ENCODE data around the gene DRC7. TPM values are rescaled to one million over a fixed set of nuclear protein-coding genes. Genes with fewer than 3 reads are reported as not detected.

DRC7 gene
- total RNA-seq, 1 experiment from 2014 or later = not detected

GRCh38 chr16:57699481-57699880 is 4.9 kb downstream of the DRC7 start:
- POLR2A ChIA-PET (ENCODE audit: unreplicated experiment) = no interaction called here
- no peaks in the 10 kb centered on the region for H3K9me2 ChIP-seq (replicated peaks; ENCODE audit: low read length)
- DNase-seq (no peak), ATAC-seq (no peak)
- H3K4me1 ChIP-seq (ENCODE audit: insufficient read depth, low read length) = no peaks in the 10 kb centered on the region
- no peak overlapping the region for H3K4me3 ChIP-seq (ENCODE audit: low read length)
- no peaks in the 10 kb centered on the region for H3K9me3 ChIP-seq (ENCODE audit: low read length)
- H3K9ac ChIP-seq (ENCODE audit: low read length) = no peak overlapping the region
- H3K79me2 ChIP-seq (ENCODE audit: low read length) = no peaks in the 10 kb centered on the region
- no TSS peak for BruUV-seq (replicated peaks)
- no peaks in the 10 kb centered on the region for H3K27me3 ChIP-seq (ENCODE audit: low read length)
- H3K27ac ChIP-seq (ENCODE audit: low read length) = no peak overlapping the region
- H4K20me1 ChIP-seq (ENCODE audit: low read length) = no peaks in the 10 kb centered on the region
- H3K36me3 ChIP-seq (ENCODE audit: low read depth, low read length) = no peaks in the 10 kb centered on the region
- H2AFZ ChIP-seq (ENCODE audit: low read length) = no peak overlapping the region
- intact Hi-C loops (cut with micrococcal nuclease) = no loop called here
- CTCF ChIA-PET = no interaction called here
- H3F3A ChIP-seq (ENCODE audit: low read length, unreplicated experiment) = no peaks in the 10 kb centered on the region
- TF ChIP-seq CTCF (conservative IDR thresholded peaks at IDR 0.05; ENCODE audit: low read depth, low read length) (no peak), EZH2phosphoT487 (IDR thresholded peaks at IDR 0.05; ENCODE audit: borderline replicate concordance, low read length) (no peak), EZH2 (IDR thresholded peaks at IDR 0.05; ENCODE audit: low read length, unreplicated experiment) (no peak)
- no peak overlapping the region for H3K4me2 ChIP-seq (ENCODE audit: low read length)

- H3K4me3 ChIP-seq (ENCODE audit: low read length) = no peak overlapping the region
- no peak for DNase-seq
- no peaks in the 10 kb centered on the region for H3K79me2 ChIP-seq (ENCODE audit: low read length)
- no peaks in the 10 kb centered on the region for H3K36me3 ChIP-seq (ENCODE audit: low read depth, low read length)
- no TSS peak for BruUV-seq (replicated peaks)
- no peaks in the 10 kb centered on the region for H4K20me1 ChIP-seq (ENCODE audit: low read length)
- no peaks in the 10 kb centered on the region for H3F3A ChIP-seq (ENCODE audit: low read length, unreplicated experiment)
- no peak overlapping the region for H2AFZ ChIP-seq (ENCODE audit: low read length)
- intact Hi-C loops (cut with micrococcal nuclease) = no loop called here
- no peak overlapping the region for H3K27ac ChIP-seq (ENCODE audit: low read length)
- H3K9me3 ChIP-seq (ENCODE audit: low read length) = no peaks in the 10 kb centered on the region
- TF ChIP-seq EZH2phosphoT487 (IDR thresholded peaks at IDR 0.05; ENCODE audit: borderline replicate concordance, low read length) = no peak
- TF ChIP-seq CTCF (conservative IDR thresholded peaks at IDR 0.05; ENCODE audit: low read depth, low read length) = no peak
- TF ChIP-seq EZH2 (IDR thresholded peaks at IDR 0.05; ENCODE audit: low read length, unreplicated experiment) = no peak
- no peaks in the 10 kb centered on the region for H3K4me1 ChIP-seq (ENCODE audit: insufficient read depth, low read length)
- H3K4me2 ChIP-seq (ENCODE audit: low read length) = no peak overlapping the region
- no peaks in the 10 kb centered on the region for H3K27me3 ChIP-seq (ENCODE audit: low read length)
- CTCF ChIA-PET = no interaction called here
- no peak for ATAC-seq
- H3K9me2 ChIP-seq (replicated peaks; ENCODE audit: low read length) = no peaks in the 10 kb centered on the region
- no peak overlapping the region for H3K9ac ChIP-seq (ENCODE audit: low read length)
- POLR2A ChIA-PET (ENCODE audit: unreplicated experiment) = no interaction called here
These were observed 5.3 kb downstream of the DRC7 start for GRCh38 chr16:57699899-57700298.

- Histone ChIP-seq H4K20me1 (ENCODE audit: low read length) (no peaks in the 10 kb centered on the region), H3K9ac (ENCODE audit: low read length) (no peak overlapping the region), H3K79me2 (ENCODE audit: low read length) (no peaks in the 10 kb centered on the region), H3K9me2 (replicated peaks; ENCODE audit: low read length) (no peaks in the 10 kb centered on the region), H3K4me1 (ENCODE audit: insufficient read depth, low read length) (no peaks in the 10 kb centered on the region), H3K4me2 (ENCODE audit: low read length) (no peak overlapping the region), H3K36me3 (ENCODE audit: low read depth, low read length) (no peaks in the 10 kb centered on the region), H2AFZ (ENCODE audit: low read length) (no peak overlapping the region), H3K4me3 (ENCODE audit: low read length) (no peak overlapping the region), H3K27me3 (ENCODE audit: low read length) (no peaks in the 10 kb centered on the region), H3K27ac (ENCODE audit: low read length) (no peak overlapping the region), H3F3A (ENCODE audit: low read length, unreplicated experiment) (no peaks in the 10 kb centered on the region), H3K9me3 (ENCODE audit: low read length) (no peaks in the 10 kb centered on the region)
- intact Hi-C loops (cut with micrococcal nuclease) = no loop called here
- ChIA-PET CTCF (no interaction called here), POLR2A (ENCODE audit: unreplicated experiment) (no interaction called here)
- BruUV-seq (replicated peaks) = no TSS peak
- DNase-seq (no peak), ATAC-seq (no peak)
- TF ChIP-seq EZH2phosphoT487 (IDR thresholded peaks at IDR 0.05; ENCODE audit: borderline replicate concordance, low read length) (no peak), CTCF (conservative IDR thresholded peaks at IDR 0.05; ENCODE audit: low read depth, low read length) (no peak), EZH2 (IDR thresholded peaks at IDR 0.05; ENCODE audit: low read length, unreplicated experiment) (no peak)
These were observed 6.4 kb downstream of the DRC7 start for GRCh38 chr16:57700781-57701551.

Data from PC-3 (cell line).